GM12878 (cell line): Measurements from ENCODE around the gene U2AF2. TPM values are rescaled to one million over a fixed set of nuclear protein-coding genes. Genes with fewer than 3 reads are reported as not detected.

Experiments used
- ASH2L ChIP-seq: fragments of 300-600, 200-600 bp; sonication (generic); IDR thresholded peaks from 2 replicates; pipeline ENCODE4 v1.6.1; 2017; ENCODE audit warnings: low read depth, mild to moderate bottlenecking, borderline replicate concordance
- CEBPB ChIP-seq, 2 experiments: fragments of 150-350 bp in 1 of 2; IDR thresholded peaks; 2 replicates each; pipeline ENCODE4 v1.6.1; 2012 to 2014; ENCODE audit warnings: low read depth in 2 of 2, low read length in 2 of 2, borderline replicate concordance in 1 of 2, inconsistent platforms in 1 of 2
- CHD1 ChIP-seq: IDR thresholded peaks from 2 replicates; pipeline ENCODE4 v1.6.1; 2012; ENCODE audit warnings: low read depth, low read length, improper control_type of control experiment
- CHD4 ChIP-seq: fragments of 200-600 bp; sonication (generic); IDR thresholded peaks from 2 replicates; pipeline ENCODE4 v1.6.1; 2016; ENCODE audit warnings: mild to moderate bottlenecking
- FOXM1 ChIP-seq: IDR thresholded peaks from 2 replicates; pipeline ENCODE4 v1.6.1; 2012; ENCODE audit warnings: low read depth, mild to moderate bottlenecking, inconsistent platforms, low read length, moderate library complexity
- LARP7 ChIP-seq: fragments of 450-650 bp; IDR thresholded peaks from 2 replicates; pipeline ENCODE4 v1.6.1; 2017; ENCODE audit warnings: mild to moderate bottlenecking
- NR2F1 ChIP-seq: fragments of 450-650 bp; conservative IDR thresholded peaks from 2 replicates; pipeline ENCODE4 v1.6.1; 2017; ENCODE audit warnings: mild to moderate bottlenecking
- PKNOX1 ChIP-seq: fragments of 450-650 bp; IDR thresholded peaks from 2 replicates; pipeline ENCODE4 v1.6.1; 2016; ENCODE audit warnings: mild to moderate bottlenecking
- POLR2A ChIP-seq: IDR thresholded peaks from 2 replicates; pipeline ENCODE4 v1.6.1; 2011; ENCODE audit warnings: low read depth, mild to moderate bottlenecking, low read length
- RB1 ChIP-seq: fragments of 450-650 bp; formaldehyde crosslinking; IDR thresholded peaks from 2 replicates; pipeline ENCODE4 v1.6.1; 2017; ENCODE audit warnings: mild to moderate bottlenecking, borderline replicate concordance
- RCOR1 ChIP-seq: conservative IDR thresholded peaks from 2 replicates; pipeline ENCODE4 v1.6.1; 2012; ENCODE audit warnings: low read depth, low read length, improper control_type of control experiment
- SUZ12 ChIP-seq: fragments of 200-600 bp; sonication (generic); IDR thresholded peaks from one replicate; pipeline ENCODE4 v1.6.1; 2018; ENCODE audit warnings: antibody characterized with exemption, mild to moderate bottlenecking; ENCODE audit not compliant: unreplicated experiment
- TBL1XR1 ChIP-seq: IDR thresholded peaks from 2 replicates; pipeline ENCODE4 v1.6.1; 2012; ENCODE audit warnings: low read depth, low read length, improper control_type of control experiment
- WRNIP1 ChIP-seq: IDR thresholded peaks from 2 replicates; pipeline ENCODE4 v1.6.1; 2011; ENCODE audit warnings: low read depth, low read length, improper control_type of control experiment, borderline replicate concordance
- polyA plus RNA-seq, 11 experiments: library from polyadenylated mRNA; depleted of rRNA in 4 of 11; unstranded in 6 of 11; stranded (reverse) in 5 of 11; fragments of >200 nt; fragmentation: Nextera tagmentation in 4 of 11; fragmentation: Illumina TruSeq in 1 of 11; extraction: Ambion mirVana in 4 of 11; extraction: Trizol in 1 of 11; gene quantifications; 1 replicate in 1 of 11; 2 replicates in 10 of 11; pipeline versions ENCODE4 v1.2.1 to v1.2.3, GENCODE V29; 2011 to 2016; ENCODE audit warnings: inconsistent platforms in 2 of 11, missing spikeins in 2 of 11, low read depth in 1 of 11
- total RNA-seq, 4 experiments: library from RNA; depleted of rRNA in 3 of 4; stranded (reverse); fragments of >200 nt in 3 of 4; fragmentation: Illumina TruSeq in 1 of 4; extraction: Trizol in 1 of 4; gene quantifications; 2 replicates each; pipeline versions ENCODE4 v1.2.1 to v1.2.3, GENCODE V29; 2013 to 2021
- TF ChIP-seq, protein P1 (sequence below): fragments of 450-650 bp; formaldehyde crosslinking; IDR thresholded peaks from 2 replicates; pipeline ENCODE4 v1.4.0; 2020; ENCODE audit warnings: mild to moderate bottlenecking, moderate library complexity
- TF ChIP-seq, protein P2 (sequence below): fragments of 450-650 bp; IDR thresholded peaks from 2 replicates; pipeline ENCODE4 v1.6.1; 2014; ENCODE audit warnings: mild to moderate bottlenecking
- TF ChIP-seq, protein P3 (sequence below): fragments of 450-650 bp; IDR thresholded peaks from 2 replicates; pipeline ENCODE4 v1.6.1; 2017; ENCODE audit warnings: mild to moderate bottlenecking, low read depth, inconsistent platforms; ENCODE audit not compliant: poor library complexity, severe bottlenecking
- TF ChIP-seq, protein P4 (sequence below): fragments of 150-350 bp; IDR thresholded peaks from 2 replicates; pipeline ENCODE4 v1.6.1; 2016; ENCODE audit warnings: low read depth, low read length

U2AF2 gene
- total and polyA plus RNA-seq, 10 of the 15 experiments (the other 5 are each of a cell fraction or from before 2014, with no cell fraction given), result 3.0 to 338 (median 130) TPM

DNA sequence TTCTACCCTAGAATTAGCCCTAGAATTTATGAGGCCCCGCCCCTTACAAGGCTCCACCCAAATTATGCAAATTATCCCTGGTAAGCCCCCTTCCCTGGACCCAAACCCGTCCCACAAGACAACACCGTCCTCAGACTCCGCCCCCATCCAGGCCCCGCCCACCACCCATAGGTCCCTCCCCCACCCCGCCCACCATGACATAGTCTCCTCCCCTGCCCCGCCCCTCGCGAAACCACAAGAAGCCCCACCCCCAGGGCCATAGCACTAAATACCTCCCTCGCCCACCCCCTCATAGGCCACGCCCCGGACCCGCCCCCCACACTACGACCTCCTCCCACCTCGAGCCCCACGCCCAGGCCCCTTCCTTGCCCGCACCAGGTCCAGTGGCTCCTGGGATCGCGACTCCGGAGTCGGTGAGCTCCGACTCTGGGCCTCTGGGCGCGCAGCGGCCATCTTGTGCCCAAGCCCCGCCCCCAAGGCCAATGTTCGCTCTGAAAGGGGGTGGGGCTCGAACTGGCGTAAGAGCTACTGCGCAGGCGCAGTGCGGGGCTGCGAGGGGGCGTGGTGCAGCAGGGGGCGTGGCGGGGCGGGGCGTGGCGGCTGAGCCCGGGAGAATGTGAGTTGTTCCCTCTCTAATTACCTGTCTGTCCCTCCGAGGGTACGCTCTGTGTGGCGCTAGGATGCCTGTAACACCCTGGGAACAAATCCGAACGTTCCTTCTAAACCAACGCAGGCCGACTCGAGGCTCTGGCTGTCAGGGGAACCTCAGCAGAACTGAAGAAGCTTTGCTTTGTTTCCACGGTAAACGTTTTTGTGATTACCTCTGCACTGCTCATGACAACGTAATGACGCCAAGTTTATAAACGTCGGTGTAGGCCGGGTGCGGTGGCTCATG lies 30.5 kb upstream of the U2AF2 start, which contains the start of gene ZNF784 (continued):
- no peak for TF ChIP-seq PKNOX1
- no peak for TF ChIP-seq FOXM1
- no peak for TF ChIP-seq ASH2L
- TF ChIP-seq LARP7, result no peak
- no peak for TF ChIP-seq TBL1XR1
- TF ChIP-seq POLR2A, result peak; percentile 91
- no peak for TF ChIP-seq CHD4
- 0 out of 2 replicates have a peak, but pooled peaks have one; percentile 70 for TF ChIP-seq RCOR1
- TF ChIP-seq, protein P1, sequence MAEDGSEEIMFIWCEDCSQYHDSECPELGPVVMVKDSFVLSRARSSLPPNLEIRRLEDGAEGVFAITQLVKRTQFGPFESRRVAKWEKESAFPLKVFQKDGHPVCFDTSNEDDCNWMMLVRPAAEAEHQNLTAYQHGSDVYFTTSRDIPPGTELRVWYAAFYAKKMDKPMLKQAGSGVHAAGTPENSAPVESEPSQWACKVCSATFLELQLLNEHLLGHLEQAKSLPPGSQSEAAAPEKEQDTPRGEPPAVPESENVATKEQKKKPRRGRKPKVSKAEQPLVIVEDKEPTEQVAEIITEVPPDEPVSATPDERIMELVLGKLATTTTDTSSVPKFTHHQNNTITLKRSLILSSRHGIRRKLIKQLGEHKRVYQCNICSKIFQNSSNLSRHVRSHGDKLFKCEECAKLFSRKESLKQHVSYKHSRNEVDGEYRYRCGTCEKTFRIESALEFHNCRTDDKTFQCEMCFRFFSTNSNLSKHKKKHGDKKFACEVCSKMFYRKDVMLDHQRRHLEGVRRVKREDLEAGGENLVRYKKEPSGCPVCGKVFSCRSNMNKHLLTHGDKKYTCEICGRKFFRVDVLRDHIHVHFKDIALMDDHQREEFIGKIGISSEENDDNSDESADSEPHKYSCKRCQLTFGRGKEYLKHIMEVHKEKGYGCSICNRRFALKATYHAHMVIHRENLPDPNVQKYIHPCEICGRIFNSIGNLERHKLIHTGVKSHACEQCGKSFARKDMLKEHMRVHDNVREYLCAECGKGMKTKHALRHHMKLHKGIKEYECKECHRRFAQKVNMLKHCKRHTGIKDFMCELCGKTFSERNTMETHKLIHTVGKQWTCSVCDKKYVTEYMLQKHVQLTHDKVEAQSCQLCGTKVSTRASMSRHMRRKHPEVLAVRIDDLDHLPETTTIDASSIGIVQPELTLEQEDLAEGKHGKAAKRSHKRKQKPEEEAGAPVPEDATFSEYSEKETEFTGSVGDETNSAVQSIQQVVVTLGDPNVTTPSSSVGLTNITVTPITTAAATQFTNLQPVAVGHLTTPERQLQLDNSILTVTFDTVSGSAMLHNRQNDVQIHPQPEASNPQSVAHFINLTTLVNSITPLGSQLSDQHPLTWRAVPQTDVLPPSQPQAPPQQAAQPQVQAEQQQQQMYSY (CRISPR knock-in tag), result no peak
- no peak for TF ChIP-seq WRNIP1
- TF ChIP-seq, protein P2, sequence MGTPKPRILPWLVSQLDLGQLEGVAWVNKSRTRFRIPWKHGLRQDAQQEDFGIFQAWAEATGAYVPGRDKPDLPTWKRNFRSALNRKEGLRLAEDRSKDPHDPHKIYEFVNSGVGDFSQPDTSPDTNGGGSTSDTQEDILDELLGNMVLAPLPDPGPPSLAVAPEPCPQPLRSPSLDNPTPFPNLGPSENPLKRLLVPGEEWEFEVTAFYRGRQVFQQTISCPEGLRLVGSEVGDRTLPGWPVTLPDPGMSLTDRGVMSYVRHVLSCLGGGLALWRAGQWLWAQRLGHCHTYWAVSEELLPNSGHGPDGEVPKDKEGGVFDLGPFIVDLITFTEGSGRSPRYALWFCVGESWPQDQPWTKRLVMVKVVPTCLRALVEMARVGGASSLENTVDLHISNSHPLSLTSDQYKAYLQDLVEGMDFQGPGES, result no peak
- no peak for TF ChIP-seq CHD1
- TF ChIP-seq NR2F1, result no peak
- TF ChIP-seq SUZ12, result no peak
- TF ChIP-seq, protein P3, sequence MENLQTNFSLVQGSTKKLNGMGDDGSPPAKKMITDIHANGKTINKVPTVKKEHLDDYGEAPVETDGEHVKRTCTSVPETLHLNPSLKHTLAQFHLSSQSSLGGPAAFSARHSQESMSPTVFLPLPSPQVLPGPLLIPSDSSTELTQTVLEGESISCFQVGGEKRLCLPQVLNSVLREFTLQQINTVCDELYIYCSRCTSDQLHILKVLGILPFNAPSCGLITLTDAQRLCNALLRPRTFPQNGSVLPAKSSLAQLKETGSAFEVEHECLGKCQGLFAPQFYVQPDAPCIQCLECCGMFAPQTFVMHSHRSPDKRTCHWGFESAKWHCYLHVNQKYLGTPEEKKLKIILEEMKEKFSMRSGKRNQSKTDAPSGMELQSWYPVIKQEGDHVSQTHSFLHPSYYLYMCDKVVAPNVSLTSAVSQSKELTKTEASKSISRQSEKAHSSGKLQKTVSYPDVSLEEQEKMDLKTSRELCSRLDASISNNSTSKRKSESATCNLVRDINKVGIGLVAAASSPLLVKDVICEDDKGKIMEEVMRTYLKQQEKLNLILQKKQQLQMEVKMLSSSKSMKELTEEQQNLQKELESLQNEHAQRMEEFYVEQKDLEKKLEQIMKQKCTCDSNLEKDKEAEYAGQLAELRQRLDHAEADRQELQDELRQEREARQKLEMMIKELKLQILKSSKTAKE, result no peak
- no peak for TF ChIP-seq CEBPB (IDR thresholded peaks at IDR 0.05; ENCODE audit: borderline replicate concordance in 1 of 2, low read depth in 2 of 2, low read length in 2 of 2)
- no peak for TF ChIP-seq RB1
- TF ChIP-seq, protein P4, sequence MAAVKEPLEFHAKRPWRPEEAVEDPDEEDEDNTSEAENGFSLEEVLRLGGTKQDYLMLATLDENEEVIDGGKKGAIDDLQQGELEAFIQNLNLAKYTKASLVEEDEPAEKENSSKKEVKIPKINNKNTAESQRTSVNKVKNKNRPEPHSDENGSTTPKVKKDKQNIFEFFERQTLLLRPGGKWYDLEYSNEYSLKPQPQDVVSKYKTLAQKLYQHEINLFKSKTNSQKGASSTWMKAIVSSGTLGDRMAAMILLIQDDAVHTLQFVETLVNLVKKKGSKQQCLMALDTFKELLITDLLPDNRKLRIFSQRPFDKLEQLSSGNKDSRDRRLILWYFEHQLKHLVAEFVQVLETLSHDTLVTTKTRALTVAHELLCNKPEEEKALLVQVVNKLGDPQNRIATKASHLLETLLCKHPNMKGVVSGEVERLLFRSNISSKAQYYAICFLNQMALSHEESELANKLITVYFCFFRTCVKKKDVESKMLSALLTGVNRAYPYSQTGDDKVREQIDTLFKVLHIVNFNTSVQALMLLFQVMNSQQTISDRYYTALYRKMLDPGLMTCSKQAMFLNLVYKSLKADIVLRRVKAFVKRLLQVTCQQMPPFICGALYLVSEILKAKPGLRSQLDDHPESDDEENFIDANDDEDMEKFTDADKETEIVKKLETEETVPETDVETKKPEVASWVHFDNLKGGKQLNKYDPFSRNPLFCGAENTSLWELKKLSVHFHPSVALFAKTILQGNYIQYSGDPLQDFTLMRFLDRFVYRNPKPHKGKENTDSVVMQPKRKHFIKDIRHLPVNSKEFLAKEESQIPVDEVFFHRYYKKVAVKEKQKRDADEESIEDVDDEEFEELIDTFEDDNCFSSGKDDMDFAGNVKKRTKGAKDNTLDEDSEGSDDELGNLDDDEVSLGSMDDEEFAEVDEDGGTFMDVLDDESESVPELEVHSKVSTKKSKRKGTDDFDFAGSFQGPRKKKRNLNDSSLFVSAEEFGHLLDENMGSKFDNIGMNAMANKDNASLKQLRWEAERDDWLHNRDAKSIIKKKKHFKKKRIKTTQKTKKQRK, result no peak
